T-helper 1 cell (primary cell): ENCODE measurements around the gene FAXDC2.
A peak's percentile ranks its signal among the peaks of the same experiment; 100 is the strongest.
"Not testable (repeated sequence)": the region's sequence is repeated elsewhere in the genome, so short reads cannot be mapped to it uniquely, and the experiment has no call there.

Experiments used
- DNase-seq, 5 donors: peaks; one replicate each; pipeline ENCODE4 v3.0.0-alpha.2; 2012 to 2020

FAXDC2 gene

GRCh38 chr5:154829589-154830218, 20.7 kb downstream of the FAXDC2 start:
- peak in 2 of 5 donors; percentile 3 to 54 for DNase-seq

DNA sequence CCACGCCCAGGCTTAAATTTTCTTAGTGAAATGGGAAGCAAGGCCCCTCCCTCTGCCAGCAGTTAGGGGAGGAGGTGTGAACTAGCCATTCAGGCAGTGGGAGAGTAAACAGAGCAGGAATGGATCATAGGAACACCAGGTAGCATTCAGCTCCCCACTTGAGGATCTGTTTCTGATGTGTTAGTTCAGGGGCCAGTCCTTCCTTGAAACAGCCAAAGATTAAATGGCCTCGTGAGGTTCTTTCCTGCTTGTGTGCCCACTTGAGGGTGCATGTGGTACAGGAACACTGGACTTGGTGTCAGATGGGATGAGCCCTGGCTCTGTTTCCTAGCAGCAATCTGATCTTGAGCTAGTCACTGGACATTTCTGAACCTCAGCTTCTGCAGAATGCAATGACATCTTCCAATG, 21.2 kb downstream of the FAXDC2 start:
- no peak for DNase-seq

DNA sequence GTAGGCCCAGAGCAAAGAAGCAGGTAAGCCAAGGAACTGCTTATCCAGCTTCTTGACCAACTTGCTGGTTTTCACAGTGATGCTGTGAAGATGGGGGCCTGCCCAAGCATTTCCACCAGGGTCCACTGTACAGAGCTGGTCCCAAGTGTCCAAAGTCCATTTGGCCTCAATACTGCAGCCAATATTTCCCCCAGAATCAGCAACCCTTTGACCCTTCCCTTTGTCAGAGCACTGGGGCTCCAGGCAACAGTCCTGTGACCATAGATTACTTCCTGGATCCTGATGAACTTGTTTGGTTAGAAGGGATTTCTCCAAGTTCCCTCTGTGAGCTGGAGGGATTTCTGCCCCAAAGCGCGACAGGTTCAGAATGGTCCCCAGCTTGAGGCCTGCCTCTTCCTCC, 26.3 kb downstream of the FAXDC2 start:
- no peak for DNase-seq

DNA sequence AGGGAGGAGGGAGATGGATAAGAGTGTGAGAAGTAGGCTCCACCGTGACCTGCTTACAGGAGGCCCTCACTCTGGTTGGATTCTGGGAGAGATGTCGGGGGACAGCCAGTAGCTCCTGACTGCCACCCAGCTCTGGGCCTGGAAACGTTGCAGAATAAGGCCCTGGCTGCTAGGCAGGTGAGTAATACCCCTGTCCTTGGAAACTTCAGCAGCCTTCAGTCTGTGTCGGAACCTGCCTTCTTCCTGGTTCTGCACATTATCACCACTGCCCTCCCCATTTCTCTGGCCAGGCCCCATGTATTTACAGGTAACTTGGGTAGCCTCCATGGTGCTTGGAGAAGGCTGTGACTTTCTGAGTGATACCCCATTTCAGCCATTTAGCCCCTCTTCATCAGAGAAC, 26.8 kb downstream of the FAXDC2 start:
- DNase-seq, result no peak

DNA sequence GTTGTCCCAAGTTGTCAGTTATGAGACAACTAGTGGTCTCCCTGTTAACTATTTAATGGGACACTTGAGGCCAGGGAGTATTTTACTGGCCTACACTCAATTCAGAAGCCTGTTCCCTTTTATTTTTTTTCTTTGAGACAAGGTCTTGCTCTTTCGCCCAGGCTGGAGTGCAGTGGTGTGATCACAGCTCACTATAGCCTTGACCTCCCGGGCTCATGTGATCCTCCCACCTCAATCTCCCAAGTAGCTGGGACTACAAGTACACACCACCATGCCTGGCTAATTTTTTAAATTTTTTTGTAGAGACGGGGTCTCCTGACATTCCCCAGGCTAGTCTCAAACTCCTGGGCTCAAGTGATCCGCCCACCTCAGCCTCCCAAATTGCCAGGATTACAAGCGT, 27.5 kb downstream of the FAXDC2 start:
- DNase-seq, result not testable (repeated sequence)

GRCh38 chr5:154820383-154820782, 30.0 kb downstream of the FAXDC2 start:
- DNase-seq, result no peak

DNA sequence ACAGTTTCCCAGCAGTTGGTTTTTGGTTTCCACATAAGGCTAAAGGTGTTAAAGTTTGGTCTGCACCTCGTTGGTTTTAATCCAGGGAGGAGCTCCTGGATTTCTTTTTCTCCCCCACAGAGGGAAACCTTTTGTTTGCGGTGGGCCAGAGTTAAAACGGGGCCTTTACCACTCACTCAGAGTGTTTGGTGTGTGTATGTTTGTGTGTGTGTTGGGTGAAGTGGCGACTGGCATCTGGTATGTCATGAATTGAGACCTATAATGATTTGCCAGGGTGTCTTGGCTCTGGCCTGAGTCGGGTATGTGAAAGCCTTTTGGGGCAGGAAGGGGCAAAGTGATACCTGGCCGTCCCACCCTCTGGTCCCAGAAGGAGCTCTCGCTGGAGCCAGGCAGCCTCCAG, 30.9 kb downstream of the FAXDC2 start:
- DNase-seq, result no peak

DNA sequence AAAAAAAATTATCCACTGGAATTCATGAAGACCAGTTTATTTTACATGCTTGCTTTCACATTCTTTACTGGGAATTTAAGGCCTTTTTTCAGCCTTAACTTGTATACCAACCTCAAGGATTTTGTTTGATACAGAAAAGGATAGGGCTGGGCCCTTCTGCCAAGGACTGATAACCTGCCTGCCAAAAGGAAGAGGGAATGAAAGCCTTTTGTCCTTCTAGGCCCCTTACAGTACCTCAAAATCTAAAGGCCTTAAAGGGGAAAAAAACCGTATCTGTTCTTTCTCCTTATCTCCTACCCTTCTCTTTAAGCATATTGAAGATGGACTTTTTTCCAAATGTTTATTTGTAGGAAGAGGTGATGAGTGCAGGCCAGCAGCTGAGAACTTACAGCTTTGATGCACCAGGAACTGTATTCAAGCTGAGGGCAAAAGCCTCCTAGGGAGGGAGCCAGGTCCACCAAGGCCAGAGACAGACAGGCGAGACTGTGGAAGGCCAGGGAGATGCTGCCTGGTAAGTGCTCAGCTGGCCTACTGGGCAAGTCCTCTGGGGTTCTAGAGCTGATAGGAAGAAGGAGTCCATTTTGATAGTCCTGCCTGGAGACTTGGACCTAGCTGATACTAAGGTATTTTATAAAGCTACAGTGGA, 31.8 kb downstream of the FAXDC2 start:
- DNase-seq, result no peak

DNA sequence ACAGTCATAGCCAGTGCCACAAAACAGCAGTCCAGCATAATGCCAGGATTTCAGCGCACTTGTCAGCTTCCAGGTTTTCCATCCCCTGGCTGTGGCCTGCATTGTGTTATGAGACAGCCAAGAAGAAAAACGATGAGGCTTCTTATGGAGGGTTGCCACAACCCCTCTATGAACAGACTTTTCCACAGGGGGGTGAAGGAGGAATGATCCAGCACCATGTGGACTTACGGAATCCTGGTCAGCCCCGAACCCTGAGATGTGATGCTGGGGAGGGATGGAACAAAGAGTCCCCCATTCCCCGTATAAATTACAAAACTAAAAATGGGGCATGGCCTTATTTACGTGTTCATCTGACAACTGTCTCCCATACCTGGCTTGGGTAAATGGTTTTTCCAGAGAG, 32.6 kb downstream of the FAXDC2 start:
- no peak for DNase-seq

DNA sequence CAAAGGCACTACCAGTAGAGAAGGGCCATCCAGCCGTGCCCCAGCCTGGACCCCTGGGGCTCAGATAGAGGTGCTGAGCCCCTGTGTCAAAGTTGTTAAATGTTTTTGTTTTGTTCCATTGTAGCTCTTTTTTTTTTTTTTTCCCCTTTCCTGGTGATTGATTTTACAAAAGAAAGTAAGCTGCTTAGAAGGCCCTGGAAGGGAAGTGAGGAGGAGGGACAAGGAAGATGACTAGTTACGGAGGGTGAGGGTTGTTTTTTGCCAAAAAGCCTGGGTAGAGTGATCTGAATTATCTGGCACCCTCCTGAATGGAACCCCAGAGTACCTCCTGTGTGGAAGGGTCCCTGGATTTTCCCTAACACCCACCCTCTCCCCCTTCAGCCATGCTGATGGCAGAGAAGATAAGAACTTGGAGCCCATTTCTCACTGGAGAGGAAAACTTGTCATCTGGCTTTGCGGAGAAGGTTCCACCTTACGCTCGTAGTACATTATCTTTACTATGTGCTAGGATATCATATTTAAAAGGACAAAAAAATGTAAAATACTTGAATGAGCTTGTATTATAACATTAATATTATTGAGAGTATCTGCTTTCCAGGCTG, 33.4 kb downstream of the FAXDC2 start:
- DNase-seq, result no peak

- no peak for DNase-seq
Observed at GRCh38 chr5:154815684-154816247, 34.6 kb downstream of the FAXDC2 start.

DNA sequence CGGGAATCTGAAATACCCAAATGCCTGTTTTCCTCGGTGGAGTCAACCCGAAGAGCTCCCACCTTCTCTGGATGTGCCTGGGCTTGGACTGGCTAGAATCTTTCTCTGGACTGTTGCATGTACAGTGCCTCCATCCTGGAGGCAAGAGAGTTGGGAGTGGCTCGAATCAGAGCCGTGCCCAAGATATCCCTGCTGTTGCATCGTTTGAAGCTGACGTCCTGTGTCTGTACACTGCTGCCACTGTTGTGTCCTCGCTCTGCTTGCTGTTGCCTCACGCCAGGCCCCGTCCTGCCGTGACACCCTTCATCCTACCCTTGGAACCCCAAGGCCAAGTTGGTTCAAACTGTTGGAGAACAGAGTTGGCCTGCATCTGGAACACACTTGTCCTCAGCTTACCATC, 35.4 kb downstream of the FAXDC2 start:
- no peak for DNase-seq

DNA sequence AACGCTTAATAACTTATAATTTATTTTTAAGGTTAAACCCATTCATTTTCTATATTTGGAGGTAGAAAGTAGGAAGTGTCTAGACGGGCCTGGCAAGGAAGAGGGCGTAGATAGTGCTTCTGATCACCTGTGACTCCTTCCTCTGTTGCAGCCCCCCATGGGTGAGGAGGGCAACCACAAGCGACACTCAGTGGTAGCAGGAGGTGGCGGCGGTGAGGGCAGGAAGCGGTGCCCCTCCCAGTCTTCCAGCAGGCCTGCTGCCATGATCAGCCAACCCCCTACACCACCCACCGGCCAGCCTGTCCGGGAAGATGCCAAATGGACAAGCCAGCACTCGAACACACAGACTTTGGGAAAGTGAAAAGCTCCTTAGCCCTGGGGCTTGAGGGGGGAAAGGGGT, 36.7 kb downstream of the FAXDC2 start:
- peak in 3 of 5 donors; percentile 8 to 16 (median 15) for DNase-seq

GRCh38 chr5:154813158-154813557, 37.2 kb downstream of the FAXDC2 start:
- no peak for DNase-seq

- peak; percentile 22 to 59 (median 47) for DNase-seq
Observed at GRCh38 chr5:154811653-154812465, 38.5 kb downstream of the FAXDC2 start.

- DNase-seq, result no peak
Observed at GRCh38 chr5:154811239-154811638, 39.2 kb downstream of the FAXDC2 start.

GRCh38 chr5:154806176-154806575, 44.2 kb downstream of the FAXDC2 start:
- no peak for DNase-seq

DNA sequence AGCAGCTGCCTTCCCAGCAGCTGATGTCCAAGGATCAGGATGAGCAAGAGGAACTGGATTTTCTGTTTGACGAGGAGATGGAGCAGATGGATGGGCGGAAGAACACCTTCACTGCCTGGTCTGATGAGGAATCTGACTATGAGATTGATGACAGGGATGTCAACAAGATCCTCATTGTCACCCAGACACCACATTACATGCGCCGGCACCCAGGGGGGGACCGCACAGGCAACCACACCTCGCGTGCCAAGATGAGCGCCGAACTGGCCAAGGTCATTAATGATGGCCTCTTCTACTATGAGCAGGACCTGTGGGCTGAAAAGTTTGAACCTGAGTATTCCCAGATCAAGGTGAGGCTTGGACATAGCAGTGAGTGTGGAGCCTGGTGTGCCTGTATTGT, 48.4 kb downstream of the FAXDC2 start:
- no peak for DNase-seq

GRCh38 chr5:154801083-154801482, 49.3 kb downstream of the FAXDC2 start:
- no peak for DNase-seq

DNA sequence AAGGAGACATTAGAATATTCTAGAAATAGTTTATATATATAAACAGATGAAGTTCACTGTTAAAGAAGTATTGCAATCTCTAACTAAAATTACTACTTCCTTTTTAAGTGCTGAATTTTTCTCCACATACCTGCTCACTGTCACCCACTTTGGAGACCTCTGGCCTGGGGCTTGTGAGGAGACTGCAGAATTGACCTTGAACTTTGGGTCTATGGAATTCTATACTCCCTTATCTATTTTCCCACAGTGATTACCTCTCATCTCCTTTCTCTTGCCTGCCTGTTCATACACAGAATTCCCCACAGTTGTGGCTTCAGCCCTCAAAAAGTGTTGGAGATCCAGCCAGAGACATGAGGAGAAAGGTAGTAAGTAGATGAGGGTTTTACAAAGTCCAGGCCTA, 49.8 kb downstream of the FAXDC2 start:
- no peak for DNase-seq

- DNase-seq, result no peak
Observed at GRCh38 chr5:154797762-154798161, 52.6 kb downstream of the FAXDC2 start.

- DNase-seq, result no peak
Observed at GRCh38 chr5:154795235-154795596, 55.2 kb downstream of the FAXDC2 start.

DNA sequence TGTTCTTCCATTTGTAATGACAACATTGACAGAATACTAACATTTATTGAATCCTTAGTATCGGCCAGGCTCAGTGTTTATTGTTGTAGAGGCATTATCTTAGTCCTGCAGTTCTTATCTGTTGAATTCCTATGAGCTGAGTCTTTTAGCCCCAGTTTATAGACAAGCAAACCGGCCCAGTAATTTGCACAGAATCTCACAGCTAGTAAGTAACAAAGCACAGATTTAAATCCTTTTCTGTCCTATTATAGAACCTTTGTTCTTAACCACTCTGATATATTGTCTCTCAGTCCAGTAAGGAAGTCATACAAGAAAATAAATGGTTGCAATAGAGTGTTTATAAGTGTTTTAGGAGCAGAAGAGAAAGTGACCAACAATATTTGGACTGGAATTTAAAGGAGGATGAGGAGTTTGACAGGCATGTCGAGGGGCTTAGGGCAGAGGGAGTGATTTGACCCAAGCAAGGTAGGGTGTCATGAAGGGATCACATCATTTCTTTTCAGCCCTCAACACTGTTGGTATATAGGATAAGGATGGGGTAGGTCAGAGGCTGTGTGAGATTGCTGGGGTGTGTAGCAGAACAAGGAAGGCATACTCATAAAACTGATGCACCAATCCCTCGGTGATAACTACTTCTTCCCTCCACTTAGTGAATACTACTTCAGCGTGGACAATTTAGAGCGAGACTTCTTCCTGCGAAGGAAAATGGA, 55.7 kb downstream of the FAXDC2 start:
- DNase-seq, result no peak
